ENCODE data around the gene TSPAN18. TPM values are rescaled to one million over a fixed set of nuclear protein-coding genes. Genes with fewer than 3 reads are reported as not detected.

Gene TSPAN18
- total RNA-seq, 1 experiment from 2014 or later: 2.8 TPM

GRCh38 chr11:44742508-44743246 lies 15.9 kb downstream of the TSPAN18 start:
- no peak for DNase-seq (ENCODE audit: low spot score)
- Histone ChIP-seq H3K4me3 (ENCODE audit: low read depth, low read length, poor library complexity, severe bottlenecking) (no peak overlapping the region), H3K9me3 (ENCODE audit: low read depth, low read length, poor library complexity, severe bottlenecking) (no peaks in the 10 kb centered on the region), H3K27me3 (replicated peaks; ENCODE audit: insufficient read depth, low read depth, low read length, poor library complexity) (no peaks in the 10 kb centered on the region), H3K36me3 (ENCODE audit: insufficient read depth, low read length, poor library complexity, severe bottlenecking) (no peaks in the 10 kb centered on the region), H3K27ac (ENCODE audit: low read depth, low read length, poor library complexity, severe bottlenecking) (no peak overlapping the region), H3K4me1 (ENCODE audit: insufficient read depth, low read length, poor library complexity, severe bottlenecking) (no peaks in the 10 kb centered on the region)
- CTCF ChIA-PET: interaction anchor here (0.6 kb wide), 1 partner anchor 152 kb away, joined by 3 read pairs; no protein-coding TSS in a partner anchor
- TF ChIP-seq EZH2 (IDR thresholded peaks at IDR 0.05; ENCODE audit: borderline replicate concordance, low read depth, low read length, poor library complexity, severe bottlenecking) (no peak), CTCF (conservative IDR thresholded peaks at IDR 0.05; ENCODE audit: low read depth, low read length) (no peak)
- POLR2A ChIA-PET (ENCODE audit: low non-redundant PET): no interaction called here
- intact Hi-C loops (cut with micrococcal nuclease; ENCODE audit: unreplicated experiment): no loop called here
- BruUV-seq (replicated peaks): no TSS peak

GRCh38 chr11:44743326-44743725 lies 16.6 kb downstream of the TSPAN18 start:
- H3K4me1 ChIP-seq (ENCODE audit: insufficient read depth, low read length, poor library complexity, severe bottlenecking): no peaks in the 10 kb centered on the region
- ChIA-PET POLR2A (ENCODE audit: low non-redundant PET) (no interaction called here), CTCF (no interaction called here)
- no peaks in the 10 kb centered on the region for H3K9me3 ChIP-seq (ENCODE audit: low read depth, low read length, poor library complexity, severe bottlenecking)
- intact Hi-C loops (cut with micrococcal nuclease; ENCODE audit: unreplicated experiment): no loop called here
- H3K4me3 ChIP-seq (ENCODE audit: low read depth, low read length, poor library complexity, severe bottlenecking): no peak overlapping the region
- no peaks in the 10 kb centered on the region for H3K36me3 ChIP-seq (ENCODE audit: insufficient read depth, low read length, poor library complexity, severe bottlenecking)
- TF ChIP-seq EZH2 (IDR thresholded peaks at IDR 0.05; ENCODE audit: borderline replicate concordance, low read depth, low read length, poor library complexity, severe bottlenecking) (no peak), CTCF (conservative IDR thresholded peaks at IDR 0.05; ENCODE audit: low read depth, low read length) (no peak)
- DNase-seq (ENCODE audit: low spot score): no peak
- no TSS peak for BruUV-seq (replicated peaks)
- H3K27me3 ChIP-seq (replicated peaks; ENCODE audit: insufficient read depth, low read depth, low read length, poor library complexity): no peaks in the 10 kb centered on the region
- H3K27ac ChIP-seq (ENCODE audit: low read depth, low read length, poor library complexity, severe bottlenecking): no peak overlapping the region

- POLR2A ChIA-PET (ENCODE audit: low non-redundant PET): no interaction called here
- CTCF ChIA-PET: interaction anchor here (0.5 kb wide), 1 partner anchor 17 kb away, joined by 10 read pairs; no protein-coding TSS in a partner anchor
- intact Hi-C loops (cut with micrococcal nuclease; ENCODE audit: unreplicated experiment): no loop called here
These were observed 17.3 kb downstream of the TSPAN18 start for GRCh38 chr11:44743959-44744557.

More at GRCh38 chr11:44743959-44744557, 17.3 kb downstream of the TSPAN18 start:
- Histone ChIP-seq H3K27ac (ENCODE audit: low read depth, low read length, poor library complexity, severe bottlenecking) (no peak overlapping the region), H3K36me3 (ENCODE audit: insufficient read depth, low read length, poor library complexity, severe bottlenecking) (no peaks in the 10 kb centered on the region), H3K4me3 (ENCODE audit: low read depth, low read length, poor library complexity, severe bottlenecking) (no peak overlapping the region), H3K4me1 (ENCODE audit: insufficient read depth, low read length, poor library complexity, severe bottlenecking) (no peaks in the 10 kb centered on the region), H3K9me3 (ENCODE audit: low read depth, low read length, poor library complexity, severe bottlenecking) (no peaks in the 10 kb centered on the region), H3K27me3 (replicated peaks; ENCODE audit: insufficient read depth, low read depth, low read length, poor library complexity) (no peaks in the 10 kb centered on the region)
- DNase-seq (ENCODE audit: low spot score): no peak
- TF ChIP-seq CTCF (conservative IDR thresholded peaks at IDR 0.05; ENCODE audit: low read depth, low read length) (no peak), EZH2 (IDR thresholded peaks at IDR 0.05; ENCODE audit: borderline replicate concordance, low read depth, low read length, poor library complexity, severe bottlenecking) (no peak)
- BruUV-seq (replicated peaks): no TSS peak

All from A673 (cell line).